ENCODE results near the gene PIP5KL1.

PIP5KL1 gene

DNA sequence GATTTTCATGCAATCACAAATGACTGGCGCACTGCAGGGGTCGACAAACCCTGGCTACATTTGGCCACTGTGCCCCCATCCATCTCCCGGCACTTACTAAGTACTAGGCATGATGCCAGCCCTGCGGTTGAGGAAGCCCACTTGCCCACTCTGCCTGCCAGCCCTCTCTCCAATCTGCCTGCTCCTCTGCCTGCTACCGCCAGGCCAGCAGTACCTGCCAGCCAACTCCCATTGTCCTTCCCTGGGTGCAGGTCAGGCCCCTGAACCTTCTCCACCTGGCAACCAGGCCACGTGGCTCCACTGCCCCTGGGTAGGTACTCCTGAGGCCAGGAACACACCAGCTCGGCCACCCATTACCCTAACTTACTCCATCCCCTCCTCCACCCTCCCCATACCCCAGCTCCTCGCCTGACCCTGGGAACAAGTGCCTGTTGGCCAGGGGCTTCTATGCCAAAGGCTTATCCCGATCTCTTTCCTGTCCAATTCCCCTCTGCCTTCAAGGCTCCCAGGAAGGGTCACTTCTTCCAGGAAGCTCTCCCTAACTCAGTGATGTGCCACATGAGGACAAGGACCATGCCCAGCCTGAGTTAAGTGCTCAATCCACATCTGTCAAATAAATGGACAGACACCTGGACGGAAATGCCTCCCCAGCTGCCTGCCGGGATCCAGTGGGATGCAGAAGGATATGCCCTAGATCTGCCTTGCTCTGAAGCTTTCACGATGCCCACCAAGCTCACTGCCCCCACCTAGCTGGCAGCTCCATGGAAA, 43.6 kb upstream of the PIP5KL1 start:
- no peak for DNase-seq
- Histone ChIP-seq H2BK5ac (ENCODE audit: low read length) (no peak overlapping the region), H3K36me3 (ENCODE audit: control insufficient read depth, insufficient read depth, low read length) (no peaks in the 10 kb centered on the region), H3K79me1 (ENCODE audit: low read length) (peaks cover 49% of the 10 kb centered on the region), H2AK5ac (ENCODE audit: low read length) (no peak overlapping the region), H4K5ac (ENCODE audit: low read length) (no peak overlapping the region), H3K4me3 (ENCODE audit: low read length) (no peak overlapping the region), H3K4ac (ENCODE audit: low read depth, low read length) (no peak overlapping the region), H4K8ac (ENCODE audit: low read depth, low read length) (no peak overlapping the region), H3K56ac (ENCODE audit: low read length) (peak overlapping the region; percentile 36), H3K27me3 (ENCODE audit: insufficient read depth, low read length, poor library complexity) (no peaks in the 10 kb centered on the region), H3K23ac (ENCODE audit: low read length) (no peak overlapping the region), H3K4me1 (ENCODE audit: control insufficient read depth, low read depth, low read length) (peaks cover 11% of the 10 kb centered on the region), H3K79me2 (ENCODE audit: control insufficient read depth, insufficient read depth, low read length) (peaks cover 92% of the 10 kb centered on the region), H3K27ac (ENCODE audit: low read depth, low read length) (no peak overlapping the region), H3K4me2 (ENCODE audit: low read length) (no peak overlapping the region), H3K9ac (ENCODE audit: low read length) (no peak overlapping the region), H2BK15ac (replicated peaks; ENCODE audit: low read depth) (no peak overlapping the region), H2BK120ac (ENCODE audit: low read depth, low read length) (no peak overlapping the region), H3K18ac (ENCODE audit: low read length) (no peak overlapping the region)
- no CpG with 5 or more reads among the region's 12 CpGs for WGBS (ENCODE audit: extremely low coverage, insufficient coverage, low lambda C conversion rate)

DNA sequence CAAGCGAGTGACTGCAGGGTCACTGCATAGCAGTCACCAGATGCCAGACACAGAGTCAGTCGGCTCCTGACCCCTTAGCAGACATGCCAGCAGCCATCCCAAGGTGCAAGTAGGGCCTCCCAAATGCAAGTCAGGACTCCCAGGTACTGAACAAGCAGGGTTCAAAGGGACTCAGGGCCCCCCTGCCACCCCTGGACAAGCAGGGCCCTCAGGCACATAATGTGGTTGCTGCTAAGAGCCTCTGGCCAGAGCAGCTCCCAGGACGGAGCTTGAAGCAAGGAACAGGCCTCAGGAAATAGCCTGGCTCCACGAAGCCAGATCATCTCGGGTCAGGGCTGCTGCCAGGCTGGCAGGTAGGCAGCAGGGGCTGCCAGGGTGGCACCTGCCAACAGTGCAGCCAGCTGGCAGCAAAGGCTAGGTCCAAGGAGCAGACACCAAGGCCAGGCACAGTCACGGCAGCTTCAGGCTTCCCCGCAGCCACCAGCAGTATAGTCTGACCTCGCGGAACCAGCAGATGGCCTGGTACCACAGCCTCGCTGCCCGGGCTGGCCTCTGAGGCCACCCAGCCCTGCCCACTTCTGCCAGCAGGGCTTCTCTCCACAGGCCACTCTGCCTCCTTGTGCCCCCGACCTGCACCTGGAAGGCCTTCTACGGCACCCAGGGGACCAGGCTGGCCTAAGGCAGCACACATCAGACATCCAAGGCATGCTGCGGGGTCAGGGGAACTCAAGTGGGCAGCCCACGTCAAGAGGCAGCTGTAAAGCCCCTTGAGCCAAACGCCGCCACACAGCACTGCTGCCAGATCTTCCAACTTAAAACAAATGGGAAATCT, 42.8 kb upstream of the PIP5KL1 start:
- Histone ChIP-seq H2AK5ac (ENCODE audit: low read length) (no peak overlapping the region), H3K27ac (ENCODE audit: low read depth, low read length) (no peak overlapping the region), H4K5ac (ENCODE audit: low read length) (no peak overlapping the region), H2BK5ac (ENCODE audit: low read length) (no peak overlapping the region), H3K79me2 (ENCODE audit: control insufficient read depth, insufficient read depth, low read length) (peaks cover 93% of the 10 kb centered on the region), H3K4ac (ENCODE audit: low read depth, low read length) (no peak overlapping the region), H3K9ac (ENCODE audit: low read length) (no peak overlapping the region), H3K27me3 (ENCODE audit: insufficient read depth, low read length, poor library complexity) (no peaks in the 10 kb centered on the region), H3K18ac (ENCODE audit: low read length) (no peak overlapping the region), H2BK15ac (replicated peaks; ENCODE audit: low read depth) (no peak overlapping the region), H4K8ac (ENCODE audit: low read depth, low read length) (no peak overlapping the region), H3K4me2 (ENCODE audit: low read length) (no peak overlapping the region), H3K56ac (ENCODE audit: low read length) (peak overlapping the region; percentile 56), H3K4me3 (ENCODE audit: low read length) (no peak overlapping the region), H3K79me1 (ENCODE audit: low read length) (peaks cover 56% of the 10 kb centered on the region), H3K23ac (ENCODE audit: low read length) (no peak overlapping the region), H3K36me3 (ENCODE audit: control insufficient read depth, insufficient read depth, low read length) (no peaks in the 10 kb centered on the region), H3K4me1 (ENCODE audit: control insufficient read depth, low read depth, low read length) (peaks cover 11% of the 10 kb centered on the region), H2BK120ac (ENCODE audit: low read depth, low read length) (no peak overlapping the region)
- DNase-seq, result no peak
- WGBS (ENCODE audit: extremely low coverage, insufficient coverage, low lambda C conversion rate), result no CpG with 5 or more reads among the region's 17 CpGs

DNA sequence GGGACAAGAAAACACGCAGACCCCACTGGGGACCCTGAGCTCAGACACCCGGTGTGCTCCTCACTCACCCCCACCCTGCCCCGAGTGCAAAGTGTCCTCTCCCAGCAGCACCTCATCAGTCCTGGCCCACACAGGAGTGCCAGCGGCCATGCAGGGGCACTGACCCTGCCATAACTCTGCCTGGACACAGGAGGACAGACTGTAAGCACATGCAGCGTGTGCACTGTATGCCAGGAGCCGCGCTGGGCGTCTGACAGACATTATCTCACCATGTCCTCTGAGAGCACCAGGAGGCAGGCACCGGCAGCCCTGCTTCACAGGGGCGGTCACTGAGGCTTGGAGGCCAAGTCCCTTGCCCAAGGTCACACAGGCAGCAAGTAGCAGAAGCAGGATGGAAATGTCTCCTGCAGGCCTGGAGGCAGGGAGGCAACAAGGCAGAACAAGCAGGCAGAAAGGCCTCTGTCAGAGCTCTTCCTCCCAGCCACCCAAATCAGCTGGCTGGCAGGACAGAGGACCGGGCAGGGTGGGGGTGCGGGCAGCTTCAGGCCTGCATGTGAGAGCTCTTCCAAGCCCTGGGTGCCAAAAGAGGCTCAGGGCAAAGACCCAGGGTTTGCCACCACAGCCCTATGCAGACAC, 41.8 kb upstream of the PIP5KL1 start:
- Histone ChIP-seq H3K18ac (ENCODE audit: low read length) (no peak overlapping the region), H4K5ac (ENCODE audit: low read length) (no peak overlapping the region), H2BK5ac (ENCODE audit: low read length) (no peak overlapping the region), H3K56ac (ENCODE audit: low read length) (peak overlapping the region; percentile 71), H4K8ac (ENCODE audit: low read depth, low read length) (no peak overlapping the region), H3K27ac (ENCODE audit: low read depth, low read length) (no peak overlapping the region), H3K4ac (ENCODE audit: low read depth, low read length) (no peak overlapping the region), H3K79me1 (ENCODE audit: low read length) (peaks cover 53% of the 10 kb centered on the region), H3K79me2 (ENCODE audit: control insufficient read depth, insufficient read depth, low read length) (peaks cover 92% of the 10 kb centered on the region), H3K4me1 (ENCODE audit: control insufficient read depth, low read depth, low read length) (peaks cover 7% of the 10 kb centered on the region), H2BK15ac (replicated peaks; ENCODE audit: low read depth) (no peak overlapping the region), H3K36me3 (ENCODE audit: control insufficient read depth, insufficient read depth, low read length) (no peaks in the 10 kb centered on the region), H3K27me3 (ENCODE audit: insufficient read depth, low read length, poor library complexity) (no peaks in the 10 kb centered on the region), H2BK120ac (ENCODE audit: low read depth, low read length) (no peak overlapping the region), H2AK5ac (ENCODE audit: low read length) (no peak overlapping the region), H3K9ac (ENCODE audit: low read length) (peak overlapping the region; percentile 7), H3K23ac (ENCODE audit: low read length) (no peak overlapping the region), H3K4me3 (ENCODE audit: low read length) (no peak overlapping the region), H3K4me2 (ENCODE audit: low read length) (no peak overlapping the region)
- WGBS (ENCODE audit: extremely low coverage, insufficient coverage, low lambda C conversion rate), result no CpG with 5 or more reads among the region's 12 CpGs
- DNase-seq, result no peak

DNA sequence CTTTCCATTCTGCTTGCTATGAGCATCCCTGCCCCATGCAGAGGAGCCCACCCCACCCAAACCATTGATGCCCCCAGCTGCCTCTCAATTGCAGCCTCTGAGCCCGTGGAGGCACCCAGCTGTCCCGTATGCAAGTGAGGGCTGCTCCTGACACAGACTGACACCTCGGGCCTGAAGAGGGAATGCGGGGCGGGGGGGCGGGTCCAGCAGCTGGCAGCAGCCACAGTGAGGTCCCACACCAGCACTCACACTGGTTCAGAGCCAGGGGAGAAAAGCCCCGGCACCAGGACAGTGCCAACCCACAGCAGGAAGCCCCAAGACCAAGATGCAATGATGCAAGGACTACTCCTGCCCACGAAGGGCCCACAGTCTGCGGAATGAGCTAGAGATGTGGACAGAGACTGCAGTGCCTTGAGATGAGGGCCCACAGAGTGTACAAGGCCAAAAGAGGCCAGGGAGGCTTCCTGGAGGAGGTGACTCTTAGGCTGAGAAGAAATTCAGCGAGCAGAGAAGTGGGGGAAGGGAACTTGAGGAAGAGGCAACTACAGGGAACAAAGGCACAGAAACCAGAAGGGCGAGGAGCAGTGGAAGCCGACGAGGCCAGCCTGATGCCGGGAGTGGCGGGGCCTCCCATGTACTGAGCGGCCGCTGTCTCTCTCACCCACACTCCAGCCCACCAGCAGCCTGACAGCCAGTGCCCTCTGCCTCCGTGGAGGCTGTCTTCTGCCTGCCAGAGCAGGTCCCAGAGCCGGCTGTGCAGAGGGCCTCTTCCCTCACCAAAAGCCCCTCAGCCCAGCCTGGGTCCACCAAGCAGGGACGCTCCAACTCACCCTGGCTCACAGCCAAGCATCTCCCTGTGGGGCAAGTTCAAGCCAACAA, 41.0 kb upstream of the PIP5KL1 start:
- Histone ChIP-seq H3K4ac (ENCODE audit: low read depth, low read length) (no peak overlapping the region), H3K27me3 (ENCODE audit: insufficient read depth, low read length, poor library complexity) (no peaks in the 10 kb centered on the region), H2BK5ac (ENCODE audit: low read length) (no peak overlapping the region), H3K79me1 (ENCODE audit: low read length) (peaks cover 48% of the 10 kb centered on the region), H3K4me1 (ENCODE audit: control insufficient read depth, low read depth, low read length) (peaks cover 7% of the 10 kb centered on the region), H3K56ac (ENCODE audit: low read length) (peak overlapping the region; percentile 71), H3K4me2 (ENCODE audit: low read length) (no peak overlapping the region), H2BK120ac (ENCODE audit: low read depth, low read length) (no peak overlapping the region), H3K27ac (ENCODE audit: low read depth, low read length) (no peak overlapping the region), H3K36me3 (ENCODE audit: control insufficient read depth, insufficient read depth, low read length) (no peaks in the 10 kb centered on the region), H2AK5ac (ENCODE audit: low read length) (no peak overlapping the region), H4K8ac (ENCODE audit: low read depth, low read length) (no peak overlapping the region), H3K23ac (ENCODE audit: low read length) (no peak overlapping the region), H3K79me2 (ENCODE audit: control insufficient read depth, insufficient read depth, low read length) (peaks cover 92% of the 10 kb centered on the region), H3K18ac (ENCODE audit: low read length) (no peak overlapping the region), H2BK15ac (replicated peaks; ENCODE audit: low read depth) (no peak overlapping the region), H3K9ac (ENCODE audit: low read length) (peak overlapping the region; percentile 7), H4K5ac (ENCODE audit: low read length) (no peak overlapping the region), H3K4me3 (ENCODE audit: low read length) (no peak overlapping the region)
- no CpG with 5 or more reads among the region's 20 CpGs for WGBS (ENCODE audit: extremely low coverage, insufficient coverage, low lambda C conversion rate)
- peak; percentile 58 for DNase-seq
